Keratinocyte (primary cell): ENCODE measurements around the gene UCHL1. TPM values are rescaled to one million over a fixed set of nuclear protein-coding genes. Genes with fewer than 3 reads are reported as not detected.

Experiments used
- DNase-seq: peaks from one replicate; pipeline ENCODE4 v3.0.0-alpha.2; 2011; ENCODE audit warnings: low read depth, missing footprints, low spot score
- FAIRE-seq: peaks from 2 replicates; lab custom pipeline; 2011; peaks lifted over from hg19 to GRCh38; lab: Jason Lieb, UNC
- H2AFZ ChIP-seq: 2 replicates; pipeline ENCODE4 v1.6.0; 2012; ENCODE audit warnings: low read length, control low read depth, inconsistent platforms; ENCODE audit not compliant: control insufficient read depth
- H3K27ac ChIP-seq: 2 replicates; pipeline ENCODE4 v1.5.1; 2011; ENCODE audit warnings: low read length; ENCODE audit not compliant: control insufficient read depth, insufficient read depth
- H3K27me3 ChIP-seq: 3 replicates; pipeline ENCODE4 v1.6.0; 2011; ENCODE audit warnings: low read length; ENCODE audit not compliant: control insufficient read depth, insufficient read depth; ENCODE audit errors: extremely low read depth
- H3K36me3 ChIP-seq, 2 experiments: 2 replicates in 1 of 2; 3 replicates in 1 of 2; pipeline ENCODE4 v1.5.1; 2011; ENCODE audit warnings: low read length in 2 of 2, mild to moderate bottlenecking in 1 of 2; ENCODE audit not compliant: control insufficient read depth in 2 of 2, insufficient read depth in 2 of 2; ENCODE audit errors: extremely low read depth in 1 of 2
- H3K4me1 ChIP-seq: 3 replicates; pipeline ENCODE4 v1.5.1; 2011; ENCODE audit warnings: low read length; ENCODE audit not compliant: control insufficient read depth, insufficient read depth; ENCODE audit errors: extremely low read depth
- H3K4me2 ChIP-seq: 3 replicates; pipeline ENCODE4 v1.6.0; 2011; ENCODE audit warnings: low read depth, low read length; ENCODE audit not compliant: control insufficient read depth, insufficient read depth; ENCODE audit errors: extremely low read depth
- H3K4me3 ChIP-seq, 3 experiments: fragments of 200-600 bp in 1 of 3; sonication (generic) in 1 of 3; 2 replicates in 2 of 3; 3 replicates in 1 of 3; pipeline ENCODE4 v1.5.1; 2011 to 2016; ENCODE audit warnings: low read length in 3 of 3, mild to moderate bottlenecking in 3 of 3, control low read depth in 2 of 3, inconsistent platforms in 1 of 3, low read depth in 1 of 3, mixed read lengths in 1 of 3, mixed run types in 1 of 3, moderate library complexity in 1 of 3; ENCODE audit not compliant: control insufficient read depth in 2 of 3, insufficient read depth in 2 of 3; ENCODE audit errors: extremely low read depth in 1 of 3
- H3K79me2 ChIP-seq: 2 replicates; pipeline ENCODE4 v1.6.0; 2012; ENCODE audit warnings: low read length; ENCODE audit not compliant: control insufficient read depth, insufficient read depth
- H3K9ac ChIP-seq: 3 replicates; pipeline ENCODE4 v1.6.0; 2011; ENCODE audit warnings: low read length; ENCODE audit not compliant: control insufficient read depth, insufficient read depth; ENCODE audit errors: extremely low read depth
- H3K9me1 ChIP-seq: 3 replicates; pipeline ENCODE4 v1.6.0; 2011; ENCODE audit warnings: low read length; ENCODE audit not compliant: control insufficient read depth, insufficient read depth; ENCODE audit errors: extremely low read depth
- H3K9me3 ChIP-seq: 2 replicates; pipeline ENCODE4 v1.5.1; 2012; ENCODE audit warnings: low read depth, low read length; ENCODE audit not compliant: control insufficient read depth
- H4K20me1 ChIP-seq: 3 replicates; pipeline ENCODE4 v1.6.0; 2011; ENCODE audit warnings: low read length; ENCODE audit not compliant: control insufficient read depth, insufficient read depth; ENCODE audit errors: extremely low read depth
- CTCF ChIP-seq, 3 experiments: IDR thresholded peaks in 1 of 3; conservative IDR thresholded peaks in 1 of 3; optimal IDR thresholded peaks in 1 of 3; 2 replicates in 2 of 3; 3 replicates in 1 of 3; pipeline versions ENCODE3 to v1.5.1; 2011; ENCODE audit warnings: low read length in 3 of 3, mild to moderate bottlenecking in 3 of 3, moderate library complexity in 2 of 3, control low read depth in 1 of 3, inconsistent platforms in 1 of 3; ENCODE audit not compliant: insufficient read depth in 2 of 3; ENCODE audit errors: extremely low read depth in 1 of 3
- EZH2 ChIP-seq: IDR thresholded peaks from one replicate; pipeline ENCODE4 v1.6.1; 2012; ENCODE audit warnings: inconsistent platforms, mild to moderate bottlenecking, low read length, moderate library complexity
- dilution Hi-C: fragments of 300-500 bp; cut with MboI; formaldehyde crosslinking; loops from one replicate; pipeline ENCODE4 v1.7.0; 2020; ENCODE audit warnings: low sequenced_read_pairs; ENCODE audit not compliant: extremely low pct_ligation_motif_present
- polyA plus RNA-seq, 5 experiments: library from polyadenylated mRNA; depleted of rRNA in 3 of 5; stranded (reverse) in 3 of 5; stranded (forward) in 1 of 5; unstranded in 1 of 5; fragments of >200 nt; gene quantifications; 1 replicate in 1 of 5; 2 replicates in 3 of 5; 3 replicates in 1 of 5; pipeline versions ENCODE4 v1.2.1 to v1.2.3, GENCODE V29; 2011 to 2012; ENCODE audit warnings: missing spikeins in 2 of 5, low read depth in 1 of 5, low replicate concordance in 1 of 5

The UCHL1 gene
- polyA plus RNA-seq, 1 donor (not counting 4 experiments of a cell fraction or from before 2014, with no cell fraction given), result 3.0 TPM

- dilution Hi-C loops, result no loop called here
- H3K36me3 ChIP-seq, result no peaks in the 10 kb centered on the region
- no peaks in the 10 kb centered on the region for H3K9me1 ChIP-seq
- no peaks in the 10 kb centered on the region for H3K9me3 ChIP-seq
- no peak overlapping the region for H3K4me3 ChIP-seq
- H3K4me1 ChIP-seq, result no peaks in the 10 kb centered on the region
- no peak overlapping the region for H3K27ac ChIP-seq
- TF ChIP-seq CTCF (optimal IDR thresholded peaks at IDR 0.05 in 1 of 3, IDR thresholded peaks at IDR 0.05 in 1 of 3, conservative IDR thresholded peaks at IDR 0.05 in 1 of 3; ENCODE audit: extremely low read depth in 1 of 3, insufficient read depth in 2 of 3, low read length in 3 of 3) (no peak), EZH2 (no peak)
- H3K4me2 ChIP-seq, result no peak overlapping the region
- H3K27me3 ChIP-seq, result peaks cover 4% of the 10 kb centered on the region
- no peaks in the 10 kb centered on the region for H4K20me1 ChIP-seq
- FAIRE-seq (no peak), DNase-seq (no peak)
- H3K9ac ChIP-seq, result no peak overlapping the region
- H3K79me2 ChIP-seq, result no peaks in the 10 kb centered on the region
- no peak overlapping the region for H2AFZ ChIP-seq
These were observed 7.5 kb downstream of the UCHL1 start for GRCh38 chr4:41264212-41264611.

- FAIRE-seq, result no peak
- no peak overlapping the region for H3K9ac ChIP-seq
- dilution Hi-C loops, result no loop called here
These were observed 11.3 kb downstream of the UCHL1 start for GRCh38 chr4:41267997-41268396.

More at GRCh38 chr4:41267997-41268396, 11.3 kb downstream of the UCHL1 start:
- no peaks in the 10 kb centered on the region for H3K4me1 ChIP-seq
- H4K20me1 ChIP-seq, result no peaks in the 10 kb centered on the region
- H3K9me3 ChIP-seq, result no peaks in the 10 kb centered on the region
- DNase-seq, result no peak
- no peak overlapping the region for H2AFZ ChIP-seq
- no peaks in the 10 kb centered on the region for H3K9me1 ChIP-seq
- no peak overlapping the region for H3K4me2 ChIP-seq
- no peaks in the 10 kb centered on the region for H3K27me3 ChIP-seq
- H3K79me2 ChIP-seq, result no peaks in the 10 kb centered on the region
- H3K27ac ChIP-seq, result no peak overlapping the region
- TF ChIP-seq CTCF (optimal IDR thresholded peaks at IDR 0.05 in 1 of 3, IDR thresholded peaks at IDR 0.05 in 1 of 3, conservative IDR thresholded peaks at IDR 0.05 in 1 of 3; ENCODE audit: extremely low read depth in 1 of 3, insufficient read depth in 2 of 3, low read length in 3 of 3), result no peak
- TF ChIP-seq EZH2, result no peak
- no peaks in the 10 kb centered on the region for H3K36me3 ChIP-seq
- H3K4me3 ChIP-seq, result no peak overlapping the region
